H1 (cell line): ENCODE measurements around the gene KHDRBS2. TPM values are rescaled to one million over a fixed set of nuclear protein-coding genes. Genes with fewer than 3 reads are reported as not detected.

Experiments
- NRF1 ChIP-seq: IDR thresholded peaks from 2 replicates; pipeline ENCODE4 v1.6.1; 2011; ENCODE audit warnings: mild to moderate bottlenecking, low read depth, low read length, improper control_type of control experiment
- RBBP5 ChIP-seq: IDR thresholded peaks from 2 replicates; pipeline ENCODE4 v1.7.1; 2012; ENCODE audit warnings: low read depth, mild to moderate bottlenecking, inconsistent platforms, low read length, moderate library complexity, borderline replicate concordance
- polyA plus RNA-seq, 7 experiments: library from polyadenylated mRNA; depleted of rRNA in 3 of 7; stranded (reverse) in 5 of 7; unstranded in 2 of 7; fragments of >200 nt in 5 of 7; fragments of 200-250 nt in 2 of 7; gene quantifications; 1 replicate in 5 of 7; 2 replicates in 1 of 7; 4 replicates in 1 of 7; pipeline versions ENCODE4 v1.2.1 to v1.2.3, GENCODE V29; 2011 to 2013; ENCODE audit warnings: missing spikeins in 2 of 7, mixed read lengths in 2 of 7
- total RNA-seq: library from RNA; stranded (reverse); fragmentation: NEBNext Ultra II Directional; extraction: Animal tissue kit (Norgen Biotek cat#: 25700); gene quantifications from 2 replicates; pipeline ENCODE4 v1.2.1, GENCODE V29; 2021

KHDRBS2 gene
- total and polyA plus RNA-seq, 2 of the 8 experiments (the other 6 are each of a cell fraction or from before 2014, with no cell fraction given) = 5.2 to 7.7 TPM

DNA sequence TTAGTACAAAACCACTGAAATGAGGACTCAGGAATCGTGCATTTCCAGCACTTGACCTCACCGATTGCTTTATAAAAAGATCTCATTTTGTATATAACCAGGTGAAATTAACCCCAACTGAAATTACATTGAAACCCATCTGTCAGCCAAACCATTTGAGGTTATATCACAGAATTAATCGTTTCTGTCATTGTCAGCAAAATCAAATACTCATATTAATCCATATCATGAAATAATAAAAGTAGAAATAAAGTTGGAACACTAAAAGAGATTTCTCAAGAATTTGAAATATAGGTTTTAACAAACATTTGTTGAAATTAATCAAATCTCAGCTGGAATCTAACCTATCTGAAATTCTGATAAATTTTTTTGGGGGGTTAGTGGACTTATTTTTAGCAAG lies 23.7 kb downstream of the KHDRBS2 start (continued):
- TF ChIP-seq NRF1 (no peak), RBBP5 (no peak)
- TF ChIP-seq, all 59 proteins: peak for 0
